Measurements from ENCODE around the gene SSRP1.
"Not testable (repeated sequence)": the region's sequence is repeated elsewhere in the genome, so short reads cannot be mapped to it uniquely, and the experiment has no call there.

Gene SSRP1

DNA sequence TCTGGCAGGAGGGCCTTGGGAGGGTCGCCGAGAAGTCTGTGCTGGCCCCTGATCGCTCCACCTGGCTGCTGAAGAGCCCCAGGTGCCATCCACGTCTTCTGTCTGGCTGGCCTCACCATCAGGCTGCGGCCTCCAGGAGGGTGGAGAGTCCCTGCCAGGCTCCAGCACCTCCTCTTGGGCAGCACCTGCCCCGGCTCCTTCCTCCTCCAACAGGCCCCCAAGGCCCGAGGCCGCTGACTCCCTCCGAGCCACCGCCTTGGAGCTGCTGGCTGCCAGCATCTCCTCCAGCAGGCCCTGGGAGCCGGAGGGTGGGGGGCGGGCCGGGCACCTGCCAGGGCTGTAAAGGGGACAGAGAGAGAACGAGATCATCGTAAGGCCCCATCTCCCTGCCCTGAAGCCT lies 33.2 kb downstream of the SSRP1 start:
- DNase-seq (ENCODE audit: low read depth, low spot score), result no peak

DNA sequence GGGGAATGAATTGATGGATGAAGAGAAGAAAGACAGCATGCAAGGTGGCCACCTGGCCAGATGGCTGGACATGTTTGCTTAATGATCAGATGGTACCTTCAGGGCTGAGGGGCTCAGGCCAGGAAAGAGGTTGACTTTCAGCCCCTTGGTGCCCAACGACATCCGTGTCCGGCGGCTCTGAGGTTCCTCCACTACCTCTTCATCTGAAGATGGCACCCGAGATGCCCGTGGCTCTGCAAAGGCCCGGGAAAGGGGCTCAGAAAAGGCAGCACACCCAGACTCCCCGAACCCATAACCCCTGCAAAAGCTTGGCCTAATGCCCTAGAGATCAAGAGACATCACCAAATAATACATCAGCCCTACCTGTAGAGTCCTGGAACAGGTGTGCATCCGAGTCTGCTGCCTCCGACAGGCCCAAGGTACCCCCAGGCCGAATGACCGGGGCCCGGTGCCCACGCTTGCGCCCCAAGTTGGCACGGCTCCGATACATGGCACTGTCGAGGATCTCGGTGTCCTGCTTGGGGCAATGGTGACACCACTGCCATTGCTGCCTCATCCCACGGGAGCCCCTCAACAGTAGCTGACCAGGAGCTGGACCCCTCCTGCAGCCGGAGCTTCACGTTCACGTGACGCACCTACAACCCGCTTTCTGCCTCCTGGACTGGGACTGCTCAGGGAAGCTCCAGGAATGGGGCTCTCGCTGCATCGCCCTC lies 33.8 kb downstream of the SSRP1 start:
- no peak for DNase-seq (ENCODE audit: low read depth, low spot score)

DNA sequence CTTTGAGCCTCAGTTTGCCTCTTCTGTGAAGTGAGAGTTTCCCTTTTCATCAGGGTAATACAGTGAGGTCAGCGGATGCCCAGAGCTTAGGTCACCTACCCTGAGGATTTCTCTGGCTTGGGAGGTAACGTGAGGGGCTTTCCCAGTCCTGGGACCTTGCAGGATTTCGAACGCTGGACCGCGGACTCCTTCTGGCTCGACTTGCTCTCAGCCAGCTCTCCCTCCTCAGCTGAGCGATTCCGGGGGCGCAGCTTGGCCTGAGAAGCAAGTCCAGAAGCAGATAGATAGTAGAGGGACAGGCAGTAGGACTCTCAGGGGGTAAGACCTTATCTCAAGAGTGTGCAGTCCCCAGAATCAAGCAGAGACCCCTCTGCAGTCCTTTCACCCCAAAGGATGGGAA lies 34.9 kb downstream of the SSRP1 start:
- no peak for DNase-seq (ENCODE audit: low read depth, low spot score)

DNA sequence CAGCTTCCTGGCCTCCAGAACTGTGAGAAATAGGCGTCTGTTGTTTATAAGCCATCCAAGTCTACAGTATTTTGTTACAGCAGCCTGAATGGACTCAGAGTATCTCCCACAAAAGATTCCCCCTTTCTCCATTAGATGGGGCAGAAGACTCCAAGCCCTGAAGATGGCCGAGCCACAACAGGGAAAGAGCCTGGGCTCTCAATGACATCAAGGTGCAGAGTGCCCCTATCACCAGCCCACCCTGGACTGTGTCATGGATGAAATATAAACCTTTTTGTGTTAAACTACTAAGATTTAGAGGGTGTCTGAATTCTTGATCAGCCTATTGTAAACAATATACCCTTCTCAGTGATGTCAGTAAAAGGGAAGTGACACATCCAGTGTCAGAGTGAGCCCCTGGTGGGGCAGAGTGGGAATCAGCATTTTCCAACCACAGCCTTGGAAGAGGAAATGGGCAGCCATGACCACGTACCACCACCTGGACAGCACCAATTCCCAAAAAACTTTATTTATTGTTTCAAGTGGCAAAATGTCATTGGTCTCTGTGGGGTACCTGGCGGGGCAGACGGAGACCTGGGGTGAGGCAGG lies 36.4 kb downstream of the SSRP1 start:
- DNase-seq (ENCODE audit: low read depth, low spot score), result no peak

DNA sequence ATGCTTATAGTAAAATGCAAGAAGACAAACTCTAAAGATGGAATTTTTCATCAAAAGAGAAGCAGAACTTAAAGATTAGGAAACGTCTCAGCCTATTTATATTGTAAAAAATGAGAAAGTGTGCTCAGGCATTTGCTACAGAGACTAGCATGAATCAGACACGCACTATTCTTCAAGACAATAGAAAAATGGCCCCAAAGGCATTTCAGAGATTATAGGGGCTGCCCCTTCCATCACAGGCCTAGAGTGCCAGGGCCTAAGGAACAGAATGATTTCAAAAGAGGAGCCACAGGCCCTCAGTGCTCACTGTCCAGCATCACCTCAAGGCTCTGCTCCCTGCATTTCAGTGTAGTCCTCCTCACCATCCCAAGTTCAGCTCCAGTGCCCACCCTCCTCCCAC lies 38.5 kb downstream of the SSRP1 start:
- no peak for DNase-seq (ENCODE audit: low read depth, low spot score)

DNA sequence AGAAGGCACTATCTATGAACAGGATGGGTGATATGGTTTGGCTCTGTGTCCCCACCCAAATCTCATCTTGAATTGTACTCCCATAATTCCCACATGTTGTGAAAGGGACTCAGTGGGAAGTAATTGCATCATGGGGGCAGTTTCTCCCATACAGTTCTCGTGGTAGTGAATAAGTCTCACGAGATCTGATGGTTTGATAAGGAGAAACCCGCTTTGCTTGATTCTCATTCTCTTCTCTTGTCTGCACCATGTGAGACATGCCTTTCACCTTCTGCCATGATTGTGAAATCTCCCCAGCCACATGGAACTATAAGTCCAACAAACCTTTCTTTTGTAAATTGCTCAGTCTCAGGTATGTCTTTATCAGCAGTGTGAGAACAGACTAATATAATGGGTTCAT lies 39.5 kb downstream of the SSRP1 start:
- DNase-seq (ENCODE audit: low read depth, low spot score), result not testable (repeated sequence)

DNA sequence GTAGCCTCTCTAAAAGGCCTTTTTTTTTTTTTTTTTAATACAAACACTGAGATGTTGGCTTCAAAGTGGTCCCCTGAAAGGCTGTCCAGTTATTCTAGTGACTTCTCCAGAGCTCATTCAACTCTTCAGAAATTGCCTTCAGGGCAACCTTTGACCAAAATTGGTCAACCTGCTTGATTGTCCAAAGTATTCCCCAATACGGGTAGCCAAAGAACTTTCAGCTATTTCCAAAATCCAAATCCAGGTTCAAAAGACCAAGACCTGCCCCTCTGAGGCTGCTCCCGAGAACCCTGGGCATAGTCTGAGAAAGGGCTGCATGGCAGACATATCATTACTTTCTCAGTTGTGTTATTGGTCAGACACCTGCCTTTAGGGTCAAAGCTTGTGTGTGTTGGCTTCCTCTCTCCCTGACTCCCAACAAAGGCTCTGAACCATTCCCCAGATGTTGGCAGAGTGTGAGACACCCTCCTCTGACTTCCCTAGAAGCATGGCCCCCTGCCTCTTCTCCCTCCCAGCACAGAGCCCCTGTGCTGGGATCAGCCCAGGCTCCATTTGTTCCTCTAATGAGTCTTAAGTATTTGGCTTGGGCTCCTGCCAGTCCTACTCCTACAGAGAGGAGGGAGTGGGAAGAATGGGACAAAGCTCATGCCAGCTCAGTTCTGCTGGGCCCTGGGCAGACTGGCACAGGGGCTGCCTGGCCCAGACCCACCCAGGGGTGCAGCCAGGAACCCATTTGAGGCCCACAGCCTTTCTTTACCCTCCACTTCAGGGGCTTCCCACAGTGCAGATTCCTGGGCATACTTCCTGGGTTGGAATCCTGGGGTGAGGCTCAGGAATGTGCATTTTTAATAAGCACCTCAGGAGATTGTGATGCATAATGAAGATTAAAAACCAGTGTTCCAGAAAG lies 41.2 kb downstream of the SSRP1 start:
- DNase-seq (ENCODE audit: low read depth, low spot score), result no peak

DNA sequence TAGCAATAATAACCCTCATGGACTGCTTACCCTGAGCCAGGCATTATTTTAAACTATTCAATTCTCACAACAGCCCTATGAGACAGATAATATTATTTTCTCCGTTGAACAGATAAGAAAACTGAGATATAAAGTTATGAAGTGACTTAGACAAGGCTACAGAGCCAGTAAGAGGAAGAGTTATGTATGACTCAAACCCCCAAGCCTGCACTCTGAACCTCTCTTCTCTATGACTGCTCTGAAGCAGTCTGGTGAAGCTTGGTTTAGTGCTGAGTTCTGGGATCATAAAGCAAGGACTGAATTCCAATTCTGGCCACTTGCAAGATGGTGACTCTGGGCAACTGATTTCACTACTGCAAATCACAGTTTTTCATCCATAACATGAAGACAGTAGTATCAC lies 45.4 kb downstream of the SSRP1 start:
- no peak for DNase-seq (ENCODE audit: low read depth, low spot score)

DNA sequence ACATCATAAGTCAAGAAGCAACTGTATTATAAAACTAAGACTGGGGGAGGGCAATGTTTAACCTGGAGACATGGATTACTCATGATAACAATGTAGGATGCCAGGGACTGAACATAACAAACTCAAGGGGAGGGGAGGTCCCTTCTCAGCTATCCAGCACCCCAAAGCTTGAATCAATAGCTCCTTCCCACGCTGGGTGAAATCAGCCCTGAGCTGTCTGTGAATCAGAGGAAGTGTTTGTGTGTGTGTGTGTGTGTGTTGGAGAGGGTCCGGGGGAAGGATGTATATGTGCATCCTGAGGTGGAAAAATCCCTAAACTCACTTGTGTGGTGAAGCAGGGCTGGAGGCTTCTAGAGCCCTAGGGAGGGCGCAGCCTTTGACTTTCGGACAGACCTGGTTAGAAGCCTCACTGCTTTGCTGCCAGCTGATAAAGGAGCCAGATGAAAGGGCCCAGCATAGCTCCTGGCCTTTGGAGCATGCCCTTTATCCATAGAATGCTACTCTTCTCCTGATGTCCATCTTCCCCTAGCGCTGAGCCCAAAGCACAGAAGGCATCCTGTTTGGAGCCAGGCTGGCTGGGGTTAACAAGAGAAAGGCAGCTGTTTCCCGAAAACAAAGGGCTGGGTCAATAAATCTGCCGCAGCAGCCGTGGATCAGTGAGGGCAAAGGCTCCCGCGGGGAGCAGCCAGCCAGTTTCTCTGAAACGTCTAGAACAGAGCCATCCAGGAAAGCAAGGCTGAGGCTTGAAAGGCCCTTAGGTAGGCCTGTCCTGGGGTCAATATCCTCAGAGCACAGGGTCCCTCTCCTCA lies 46.7 kb downstream of the SSRP1 start:
- DNase-seq (ENCODE audit: low read depth, low spot score), result no peak

DNA sequence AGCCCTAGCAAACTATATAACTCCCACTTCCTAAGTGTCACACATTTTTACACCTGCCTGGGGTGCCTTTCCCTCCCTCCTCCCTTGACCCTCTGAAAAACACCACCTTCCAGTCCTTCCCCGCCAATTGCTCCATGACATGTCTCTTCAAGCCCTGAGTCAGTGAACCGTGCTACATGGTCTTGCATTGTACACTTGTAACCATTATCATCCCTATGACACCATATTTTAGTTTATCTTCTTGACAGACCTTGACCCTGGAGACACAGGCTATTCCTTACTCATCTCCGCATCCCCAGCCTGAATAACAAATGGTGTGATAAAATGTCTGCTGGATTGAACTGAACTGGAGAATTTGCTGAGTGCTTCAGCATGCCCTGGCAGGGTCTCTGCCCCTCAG lies 47.8 kb downstream of the SSRP1 start:
- DNase-seq (ENCODE audit: low read depth, low spot score), result no peak

DNA sequence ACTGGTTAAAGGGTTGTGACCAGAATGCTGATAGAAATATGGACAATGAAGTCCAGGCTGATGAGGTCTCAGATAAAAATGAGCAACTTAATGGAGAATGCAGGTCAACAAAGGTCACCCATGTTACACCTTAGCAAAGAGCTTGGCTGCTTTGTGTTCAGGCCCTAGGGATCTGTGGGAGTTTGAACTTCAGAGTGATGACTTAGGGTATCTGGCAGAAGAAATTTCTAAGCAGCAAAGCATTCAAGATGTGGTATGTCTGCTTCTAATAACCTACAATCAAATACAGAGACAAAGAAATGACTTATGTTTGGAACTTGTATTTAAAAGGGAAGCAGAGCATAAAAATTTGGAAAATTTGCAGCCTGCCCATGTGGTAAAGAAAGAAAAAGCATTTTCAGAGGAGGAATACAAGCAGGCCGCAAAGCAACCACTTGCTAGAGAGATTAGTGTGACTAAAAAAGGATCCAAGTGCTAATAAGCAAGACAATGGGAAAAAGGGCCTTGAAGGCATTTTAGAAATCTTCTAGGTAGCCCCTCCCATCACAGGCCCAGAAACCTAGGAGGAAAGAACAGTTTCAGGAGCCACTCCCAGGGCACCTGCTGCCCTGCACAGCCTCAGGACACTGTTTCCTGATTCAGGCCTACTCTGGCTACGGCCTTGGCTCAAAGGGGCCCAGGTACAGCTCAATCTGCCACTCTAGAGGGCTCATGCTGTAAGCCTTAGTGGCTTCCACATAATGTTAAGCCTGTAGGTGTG lies 52.3 kb downstream of the SSRP1 start:
- peak; percentile 69 for DNase-seq (ENCODE audit: low read depth, low spot score)

DNA sequence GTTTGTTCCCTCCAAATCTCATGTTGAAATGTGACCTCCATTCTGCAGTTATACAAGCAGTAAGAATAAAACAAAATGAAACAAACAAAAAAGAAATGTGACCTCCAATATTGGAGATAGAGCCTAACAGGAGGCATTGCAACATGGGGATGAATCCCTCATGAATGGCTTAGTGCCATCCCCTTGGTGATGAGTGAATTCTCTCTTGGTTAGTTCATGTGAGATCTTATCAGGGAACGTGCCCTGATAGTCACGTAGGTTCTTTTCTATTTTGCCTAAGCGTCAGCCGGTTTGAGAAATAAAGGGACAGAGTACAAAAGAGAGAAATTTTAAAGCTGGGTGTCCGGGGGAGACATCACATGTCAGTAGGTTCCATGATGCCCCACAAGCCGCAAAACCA lies 54.1 kb downstream of the SSRP1 start:
- DNase-seq (ENCODE audit: low read depth, low spot score), result not testable (repeated sequence)

DNA sequence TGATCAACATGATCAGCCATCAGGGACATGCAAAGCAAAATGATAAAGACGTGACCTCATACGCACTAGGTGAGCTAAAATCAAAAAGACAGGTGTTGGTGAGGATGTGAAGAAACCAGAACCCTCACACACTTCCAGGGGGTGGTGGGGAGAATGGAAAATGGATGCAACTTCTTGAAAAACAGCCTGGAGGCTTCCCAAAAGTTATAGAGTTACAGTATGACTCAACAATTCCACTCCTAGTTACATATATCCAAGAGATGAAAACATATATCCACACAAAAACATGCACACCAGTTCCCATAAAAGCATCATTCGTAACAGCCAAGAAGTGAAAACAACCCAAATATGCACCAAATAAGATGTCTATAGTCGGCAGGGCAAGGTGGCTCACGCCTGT lies 56.6 kb downstream of the SSRP1 start:
- no peak for DNase-seq (ENCODE audit: low read depth, low spot score)

DNA sequence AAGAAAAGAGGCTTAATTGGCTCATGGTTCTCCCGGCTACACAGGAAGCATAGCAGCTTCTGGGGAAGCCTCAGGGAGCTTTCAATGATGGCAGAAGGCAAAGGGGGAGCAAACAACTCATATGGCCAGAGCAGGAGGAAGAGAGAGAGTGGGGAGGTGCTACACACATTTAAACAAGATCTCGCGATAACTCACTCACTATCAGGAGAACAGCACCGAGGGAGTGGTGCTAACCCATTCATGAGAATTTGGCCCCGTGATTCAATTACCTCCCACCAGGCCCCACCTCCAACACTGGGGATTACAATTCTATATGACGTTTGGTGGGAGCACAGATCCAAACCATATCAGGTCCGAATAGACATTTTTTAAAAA lies 57.0 kb downstream of the SSRP1 start:
- DNase-seq (ENCODE audit: low read depth, low spot score), result no peak

DNA sequence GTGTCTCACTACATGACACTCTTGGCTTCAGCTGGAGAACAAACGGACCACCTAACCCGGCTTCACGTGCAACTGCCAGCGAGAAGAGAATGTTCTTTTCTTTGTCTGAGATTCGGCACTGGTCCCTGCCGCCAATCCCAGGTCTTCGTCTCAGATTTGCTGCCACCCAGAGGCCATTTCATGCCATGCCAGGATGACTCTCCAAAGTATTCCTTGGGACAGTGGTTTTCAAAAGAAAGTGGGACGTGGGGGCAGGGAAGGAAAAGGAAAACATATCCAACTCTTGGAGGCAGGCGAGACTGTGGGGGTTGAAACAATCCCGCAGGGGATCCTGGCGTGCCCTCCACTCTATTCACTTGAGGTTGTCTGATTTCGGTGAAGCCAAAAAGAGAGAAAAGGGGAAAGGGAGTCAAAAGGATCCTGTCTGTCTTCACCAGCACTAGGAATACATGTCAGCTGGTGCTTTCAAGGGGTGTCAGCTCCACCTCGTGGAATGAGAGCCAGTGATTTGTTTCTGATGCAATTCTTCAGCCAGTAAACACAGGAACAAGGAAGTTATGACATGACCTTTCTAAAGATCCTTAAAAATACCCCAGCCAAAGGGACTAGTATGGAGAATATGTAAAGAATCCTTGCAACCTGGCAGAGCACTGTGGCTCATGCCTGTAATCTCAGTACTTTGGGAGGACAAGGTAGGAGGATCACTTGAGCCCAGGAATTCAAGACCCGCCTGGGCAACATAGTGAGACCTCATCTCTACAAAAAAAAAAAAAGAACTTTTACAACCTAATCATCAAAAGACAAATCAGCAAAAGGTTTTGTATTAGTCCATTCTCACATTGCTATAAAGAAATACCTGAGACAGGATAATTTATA lies 57.6 kb downstream of the SSRP1 start:
- DNase-seq (ENCODE audit: low read depth, low spot score), result peak; percentile 56

DNA sequence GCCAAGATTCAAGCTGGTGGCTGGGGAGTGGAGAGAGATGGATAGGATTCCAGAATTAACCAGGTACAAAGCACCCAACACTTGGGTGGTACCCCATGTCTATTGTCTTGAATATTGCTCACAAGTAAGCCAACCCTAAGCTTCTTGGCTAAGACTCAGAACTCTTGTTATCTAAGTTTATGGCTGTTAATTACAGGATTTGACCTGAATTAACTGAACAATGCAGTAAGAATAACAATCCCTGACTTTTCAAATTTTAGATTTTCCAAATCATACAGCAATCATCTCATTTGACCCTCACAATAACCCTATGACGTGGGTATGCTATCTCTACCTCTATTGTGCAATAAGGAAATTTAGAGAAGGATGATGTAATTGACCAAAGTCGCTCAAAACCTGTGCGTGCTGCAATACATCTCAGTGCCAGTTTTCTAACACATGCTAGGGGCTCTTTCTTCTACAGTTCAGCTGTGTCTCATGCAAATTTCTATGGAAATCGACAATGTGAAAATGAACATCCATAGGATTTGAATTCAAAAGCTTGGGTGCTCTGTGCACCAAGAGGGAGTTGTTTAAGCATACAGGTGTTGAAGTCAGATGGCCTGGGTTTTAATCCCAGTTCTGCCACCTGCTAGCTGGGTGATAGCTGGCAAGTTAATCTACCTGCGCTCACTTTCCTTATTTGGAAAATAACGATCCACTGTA lies 58.6 kb downstream of the SSRP1 start:
- DNase-seq (ENCODE audit: low read depth, low spot score), result no peak

DNA sequence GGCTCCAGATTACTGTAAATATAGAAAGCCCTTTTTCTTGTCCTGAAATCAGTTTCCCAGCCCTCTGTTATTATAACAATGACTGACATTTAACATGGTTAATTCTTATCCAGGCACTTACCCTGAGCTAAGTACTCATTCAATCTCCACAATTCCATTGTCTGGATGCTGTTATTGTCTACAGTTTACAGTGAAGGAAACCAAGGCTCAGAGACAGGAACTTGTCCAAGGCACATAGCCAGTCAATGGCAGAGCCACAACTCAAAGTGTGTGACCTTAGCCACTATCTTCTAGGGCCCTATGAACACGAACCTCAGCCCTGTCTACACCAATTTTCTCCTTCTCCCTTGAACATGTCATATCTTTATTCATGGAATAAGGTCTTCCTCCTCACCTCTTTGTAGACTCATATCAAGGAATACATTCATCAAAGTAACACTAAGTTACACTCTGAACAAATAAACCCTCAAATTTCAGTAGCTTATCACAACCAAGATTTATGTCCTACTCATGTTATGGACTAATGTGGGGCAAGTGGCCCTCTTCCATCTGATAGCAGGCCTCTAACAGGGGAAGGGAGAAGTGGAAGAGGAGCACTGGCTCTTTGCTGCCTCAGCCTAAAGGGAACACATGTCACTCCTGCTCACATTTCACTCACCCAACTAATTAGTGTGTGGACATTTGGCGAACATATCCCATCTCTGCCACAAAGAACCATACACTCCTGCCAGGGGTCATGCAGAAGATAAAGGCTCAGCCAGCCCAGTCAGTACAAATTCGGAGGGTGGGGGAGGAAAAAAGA lies 59.3 kb downstream of the SSRP1 start:
- DNase-seq (ENCODE audit: low read depth, low spot score), result no peak
